HEK293 (cell line): ENCODE measurements around the gene LFNG.

Source experiments
- ATF2 ChIP-seq: fragments of 450-650 bp; formaldehyde crosslinking; IDR thresholded peaks from 2 replicates; pipeline ENCODE4 v1.5.1; 2016; ENCODE audit warnings: missing biosample characterization, missing genetic modification characterization, low read depth
- BCL11B ChIP-seq: fragments of 450-650 bp; formaldehyde crosslinking; IDR thresholded peaks from 2 replicates; pipeline ENCODE4 v1.5.1; 2016; ENCODE audit warnings: low read depth, missing biosample characterization, missing genetic modification characterization
- INSM2 ChIP-seq: fragments of 450-650 bp; formaldehyde crosslinking; IDR thresholded peaks from 2 replicates; pipeline ENCODE4 v1.5.1; 2016; ENCODE audit warnings: missing biosample characterization, missing genetic modification characterization
- KLF17 ChIP-seq: fragments of 450-650 bp; formaldehyde crosslinking; IDR thresholded peaks from 2 replicates; pipeline ENCODE4 v1.5.1; 2016; ENCODE audit warnings: missing biosample characterization, missing genetic modification characterization
- PRDM10 ChIP-seq: fragments of 450-650 bp; formaldehyde crosslinking; IDR thresholded peaks from 2 replicates; pipeline ENCODE4 v1.5.1; 2016; ENCODE audit warnings: missing biosample characterization, missing genetic modification characterization
- REST ChIP-seq: fragments of 450-650 bp; formaldehyde crosslinking; IDR thresholded peaks from 2 replicates; pipeline ENCODE4 v1.5.1; 2016; ENCODE audit warnings: missing biosample characterization, missing genetic modification characterization
- SP3 ChIP-seq: fragments of 450-650 bp; formaldehyde crosslinking; IDR thresholded peaks from 2 replicates; pipeline ENCODE4 v1.5.1; 2016; ENCODE audit warnings: missing biosample characterization, missing genetic modification characterization
- ZBTB10 ChIP-seq: fragments of 450-650 bp; formaldehyde crosslinking; IDR thresholded peaks from 2 replicates; pipeline ENCODE4 v1.5.1; 2016; ENCODE audit warnings: missing biosample characterization, missing genetic modification characterization
- ZBTB21 ChIP-seq: fragments of 450-650 bp; formaldehyde crosslinking; IDR thresholded peaks from 2 replicates; pipeline ENCODE4 v1.5.1; 2017; ENCODE audit warnings: missing biosample characterization, missing genetic modification characterization
- ZBTB49 ChIP-seq: fragments of 450-650 bp; formaldehyde crosslinking; IDR thresholded peaks from 2 replicates; pipeline ENCODE4 v1.5.1; 2016; ENCODE audit warnings: missing biosample characterization, missing genetic modification characterization, low read depth
- ZBTB7A ChIP-seq: fragments of 450-650 bp; formaldehyde crosslinking; IDR thresholded peaks from 2 replicates; pipeline ENCODE4 v1.5.1; 2016; ENCODE audit warnings: low read depth, missing biosample characterization, missing genetic modification characterization
- ZFHX2 ChIP-seq: fragments of 450-650 bp; formaldehyde crosslinking; conservative IDR thresholded peaks from 2 replicates; pipeline ENCODE4 v1.5.1; 2016; ENCODE audit warnings: missing biosample characterization, missing genetic modification characterization
- ZNF114 ChIP-seq: fragments of 450-650 bp; formaldehyde crosslinking; IDR thresholded peaks from 2 replicates; pipeline ENCODE4 v1.5.0; 2017; ENCODE audit warnings: missing biosample characterization, missing genetic modification characterization
- ZNF16 ChIP-seq: fragments of 450-650 bp; formaldehyde crosslinking; IDR thresholded peaks from 2 replicates; pipeline ENCODE4 v1.5.1; 2016; ENCODE audit warnings: low read depth, missing biosample characterization, missing genetic modification characterization
- ZNF223 ChIP-seq: fragments of 450-650 bp; formaldehyde crosslinking; IDR thresholded peaks from 2 replicates; pipeline ENCODE4 v1.5.1; 2016; ENCODE audit warnings: missing biosample characterization, missing genetic modification characterization
- ZNF391 ChIP-seq: fragments of 450-650 bp; formaldehyde crosslinking; IDR thresholded peaks from 2 replicates; pipeline ENCODE4 v1.5.1; 2016; ENCODE audit warnings: low read depth, missing biosample characterization, missing genetic modification characterization, borderline replicate concordance
- ZNF692 ChIP-seq: fragments of 450-650 bp; formaldehyde crosslinking; IDR thresholded peaks from 2 replicates; pipeline ENCODE4 v1.5.1; 2016; ENCODE audit warnings: missing biosample characterization, missing genetic modification characterization
- ZNF747 ChIP-seq: fragments of 450-650 bp; formaldehyde crosslinking; IDR thresholded peaks from 2 replicates; pipeline ENCODE4 v1.5.1; 2016; ENCODE audit warnings: missing biosample characterization, missing genetic modification characterization
- ZNF830 ChIP-seq: fragments of 450-650 bp; IDR thresholded peaks from 2 replicates; pipeline ENCODE4 v1.5.0; 2018; ENCODE audit warnings: missing biosample characterization, missing genetic modification characterization, low read depth, mild to moderate bottlenecking, moderate library complexity

LFNG gene

GRCh38 chr7:2526659-2527504 lies 7.3 kb downstream of the LFNG start (continued):
- no peak for TF ChIP-seq ZNF16 (tag by site-specific recombination)
- no peak for TF ChIP-seq ZNF223
- TF ChIP-seq ZBTB49 (tag by site-specific recombination): no peak
- no peak for TF ChIP-seq ZBTB10 (tag by site-specific recombination)
- no peak for TF ChIP-seq ATF2 (tag by site-specific recombination)
- TF ChIP-seq SP3 (tag by site-specific recombination): no peak
- no peak for TF ChIP-seq REST (tag by site-specific recombination)
- no peak for TF ChIP-seq ZNF830 (tag by site-specific recombination)
- TF ChIP-seq ZNF692 (tag by site-specific recombination): no peak
- TF ChIP-seq ZNF391: no peak
- no peak for TF ChIP-seq BCL11B
- TF ChIP-seq ZBTB21 (tag by site-specific recombination): no peak
- no peak for TF ChIP-seq ZBTB7A (tag by site-specific recombination)
- TF ChIP-seq ZNF747 (tag by site-specific recombination): no peak
- TF ChIP-seq PRDM10 (tag by site-specific recombination): no peak
- no peak for TF ChIP-seq KLF17 (tag by site-specific recombination)
- TF ChIP-seq INSM2 (tag by site-specific recombination): no peak
- TF ChIP-seq ZNF114 (tag by site-specific recombination): no peak
- TF ChIP-seq ZFHX2: no peak; the same call in 1 of the 2 replicates
